GM21825 (cell line): Measurements from ENCODE around the gene LPAR1.
"Not testable (repeated sequence)": the region's sequence is repeated elsewhere in the genome, so short reads cannot be mapped to it uniquely, and the experiment has no call there.

ENCODE experiments used
- ATAC-seq: cut with Tn5 transposase; IDR thresholded peaks from one replicate; pipeline ENCODE4 v1.9.1; 2021; ENCODE audit warnings: mild to moderate bottlenecking, moderate library complexity; ENCODE audit not compliant: unreplicated experiment

Gene LPAR1

GRCh38 chr9:110830495-110830894, 207.8 kb downstream of the LPAR1 start:
- no peak for ATAC-seq

- no peak for ATAC-seq
These were observed 210.0 kb downstream of the LPAR1 start for GRCh38 chr9:110828264-110828663.

- ATAC-seq: not testable (repeated sequence)
These were observed 211.9 kb downstream of the LPAR1 start for GRCh38 chr9:110826400-110826799.

GRCh38 chr9:110825950-110826349, 212.3 kb downstream of the LPAR1 start:
- ATAC-seq: no peak

- ATAC-seq: not testable (repeated sequence)
These were observed 213.1 kb downstream of the LPAR1 start for GRCh38 chr9:110825129-110825528.
